Tibial artery (tissue), 4 donors: ENCODE data around the gene KCNIP4.

Experiments
- DNase-seq, 2 donors: peaks; one replicate each; pipeline ENCODE4 v3.0.0-alpha.2; 2019
- H3K27ac ChIP-seq, 2 donors: fragments of 200-600 bp; sonication (generic) in 1 of 2; 1 replicate in 1 of 2; 2 replicates in 1 of 2; pipeline ENCODE4 v1.5.1; 2018 to 2019; ENCODE audit warnings: mild to moderate bottlenecking in 1 of 2
- H3K27me3 ChIP-seq, 2 donors: fragments of 200-600 bp; sonication (generic) in 1 of 2; one replicate each; pipeline versions ENCODE4 v1.5.1 to v1.6.0; 2016 to 2019
- H3K36me3 ChIP-seq, 3 donors: fragments of 200-600 bp; sonication (generic) in 2 of 3; one replicate each; pipeline ENCODE4 v1.5.1; 2016 to 2019; ENCODE audit warnings: mild to moderate bottlenecking in 2 of 3
- H3K4me1 ChIP-seq, 4 donors: fragments of 200-600 bp; sonication (generic) in 2 of 4; 1 replicate in 3 of 4; 2 replicates in 1 of 4; pipeline ENCODE4 v1.5.1; 2016 to 2019
- H3K4me3 ChIP-seq, 2 donors: fragments of 200-600 bp; sonication (generic) in 1 of 2; 1 replicate in 1 of 2; 2 replicates in 1 of 2; pipeline ENCODE4 v1.5.1; 2018 to 2019; ENCODE audit warnings: mild to moderate bottlenecking in 2 of 2
- H3K9me3 ChIP-seq, 3 donors: fragments of 200-600 bp; sonication (generic) in 1 of 3; one replicate each; pipeline ENCODE4 v1.5.1; 2016 to 2019
- intact Hi-C: fragments of 100-400 bp; cut with DNase I; formaldehyde crosslinking; loops from one replicate; pipeline ENCODE4 v1.15.0; 2023; ENCODE audit warnings: low total_unique reads
- TF ChIP-seq, protein P1 (sequence below), 2 experiments: fragments of 200-600 bp in 1 of 2; fragments of 450-650 bp in 1 of 2; IDR thresholded peaks; one replicate each; pipeline ENCODE4 v1.5.1; 2017 to 2019; ENCODE audit warnings: antibody characterized with exemption in 2 of 2, mild to moderate bottlenecking in 1 of 2, moderate library complexity in 1 of 2

KCNIP4 gene

DNA sequence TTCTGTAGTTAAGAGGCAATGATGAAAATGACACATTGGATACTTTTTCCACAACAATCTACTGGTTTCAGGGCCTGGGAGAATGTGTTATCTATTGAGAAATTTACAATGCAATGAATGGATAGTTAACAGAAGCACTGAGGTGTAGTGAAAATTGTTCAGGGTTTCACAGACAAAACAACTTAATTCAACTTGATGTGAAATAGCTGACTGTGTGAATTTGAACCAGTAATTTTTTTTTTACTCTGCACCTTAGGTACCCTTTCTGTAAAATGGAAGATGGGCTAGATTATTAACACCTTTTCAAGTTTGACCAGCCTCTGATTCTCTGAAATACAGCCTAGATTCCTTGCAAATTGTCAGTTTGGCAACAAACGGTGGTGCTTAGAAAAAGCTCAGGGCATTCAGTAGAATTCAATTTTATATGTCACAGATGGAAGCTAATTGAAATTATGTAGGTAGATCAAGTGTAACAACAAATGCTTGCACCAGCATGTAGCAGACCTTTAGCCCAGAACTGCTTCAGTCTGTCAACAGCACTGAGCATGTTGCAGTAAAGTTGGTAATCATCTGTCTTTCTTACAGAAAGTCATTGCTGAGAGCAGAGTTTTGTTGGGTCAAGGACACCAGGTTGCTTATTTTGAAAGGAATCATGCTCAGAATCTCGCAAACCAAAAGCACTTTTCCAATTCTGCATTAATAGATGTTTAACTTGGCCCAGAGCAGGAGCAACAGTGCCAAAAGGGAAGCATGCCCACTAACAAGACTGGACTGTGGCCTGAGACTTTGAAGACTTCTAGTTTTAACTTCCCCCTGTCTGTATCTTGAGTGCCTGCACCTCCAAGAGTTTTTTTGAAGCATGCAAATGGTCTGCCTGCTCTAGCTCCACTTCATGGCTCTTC, 721.7 kb downstream of the KCNIP4 start:
- Histone ChIP-seq H3K36me3 (no peaks in the 10 kb centered on the region), H3K4me1 (no peaks in the 10 kb centered on the region), H3K4me3 (no peak overlapping the region), H3K27me3 (no peaks in the 10 kb centered on the region), H3K9me3 (no peaks in the 10 kb centered on the region), H3K27ac (no peak overlapping the region)
- TF ChIP-seq, protein P1, sequence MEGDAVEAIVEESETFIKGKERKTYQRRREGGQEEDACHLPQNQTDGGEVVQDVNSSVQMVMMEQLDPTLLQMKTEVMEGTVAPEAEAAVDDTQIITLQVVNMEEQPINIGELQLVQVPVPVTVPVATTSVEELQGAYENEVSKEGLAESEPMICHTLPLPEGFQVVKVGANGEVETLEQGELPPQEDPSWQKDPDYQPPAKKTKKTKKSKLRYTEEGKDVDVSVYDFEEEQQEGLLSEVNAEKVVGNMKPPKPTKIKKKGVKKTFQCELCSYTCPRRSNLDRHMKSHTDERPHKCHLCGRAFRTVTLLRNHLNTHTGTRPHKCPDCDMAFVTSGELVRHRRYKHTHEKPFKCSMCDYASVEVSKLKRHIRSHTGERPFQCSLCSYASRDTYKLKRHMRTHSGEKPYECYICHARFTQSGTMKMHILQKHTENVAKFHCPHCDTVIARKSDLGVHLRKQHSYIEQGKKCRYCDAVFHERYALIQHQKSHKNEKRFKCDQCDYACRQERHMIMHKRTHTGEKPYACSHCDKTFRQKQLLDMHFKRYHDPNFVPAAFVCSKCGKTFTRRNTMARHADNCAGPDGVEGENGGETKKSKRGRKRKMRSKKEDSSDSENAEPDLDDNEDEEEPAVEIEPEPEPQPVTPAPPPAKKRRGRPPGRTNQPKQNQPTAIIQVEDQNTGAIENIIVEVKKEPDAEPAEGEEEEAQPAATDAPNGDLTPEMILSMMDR (IDR thresholded peaks at IDR 0.05): no peak
- DNase-seq: no peak
- intact Hi-C loops: no loop called here

DNA sequence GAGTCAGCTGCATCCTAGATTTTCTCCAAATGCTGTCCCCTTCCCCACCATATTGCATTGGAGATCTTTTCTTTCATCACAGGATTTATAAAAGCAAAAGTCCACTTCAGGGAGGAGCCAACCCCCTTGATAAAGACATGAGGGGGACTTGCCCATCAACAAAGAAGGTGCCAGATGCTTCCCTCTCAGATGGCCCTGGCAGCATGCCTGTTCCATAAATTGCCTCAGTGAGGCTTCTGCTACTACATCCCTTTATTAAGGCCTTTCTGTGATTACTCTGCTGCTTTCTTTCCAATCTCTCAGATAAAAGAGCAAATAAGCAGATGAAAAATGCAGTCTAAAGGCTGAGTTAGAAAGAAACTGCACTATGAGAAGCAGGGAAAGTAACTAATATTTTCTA, 736.7 kb downstream of the KCNIP4 start:
- Histone ChIP-seq H3K27me3 (no peaks in the 10 kb centered on the region), H3K36me3 (no peaks in the 10 kb centered on the region), H3K9me3 (no peaks in the 10 kb centered on the region), H3K4me3 (no peak overlapping the region), H3K27ac (no peak overlapping the region), H3K4me1 (no peaks in the 10 kb centered on the region)
- DNase-seq: no peak
- intact Hi-C loops: no loop called here
- TF ChIP-seq, protein P1 (IDR thresholded peaks at IDR 0.05): no peak

DNA sequence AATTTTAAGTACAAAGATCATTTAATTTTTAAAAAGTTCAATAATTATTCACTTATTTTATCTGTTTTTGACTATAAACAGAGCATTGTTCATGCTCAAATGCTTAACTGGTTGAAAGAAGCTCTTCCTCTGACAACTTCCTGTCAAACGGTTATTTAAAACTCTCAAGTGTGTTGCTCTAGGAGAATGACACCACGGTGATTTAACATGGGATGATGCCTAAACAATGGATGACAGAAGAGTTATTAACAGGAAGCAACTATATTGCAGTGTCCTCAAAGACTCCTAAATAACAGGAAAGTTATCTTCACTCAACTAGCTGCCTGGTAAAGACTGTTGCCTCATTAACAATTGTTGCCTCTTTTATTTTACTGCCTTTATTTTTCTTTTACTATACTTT, 738.7 kb downstream of the KCNIP4 start:
- intact Hi-C loops: no loop called here
- H3K4me1 ChIP-seq: no peaks in the 10 kb centered on the region
- H3K4me3 ChIP-seq: no peak overlapping the region
- no peak overlapping the region for H3K27ac ChIP-seq
- DNase-seq: no peak
- TF ChIP-seq, protein P1 (IDR thresholded peaks at IDR 0.05): no peak
- no peaks in the 10 kb centered on the region for H3K27me3 ChIP-seq
- no peaks in the 10 kb centered on the region for H3K9me3 ChIP-seq
- H3K36me3 ChIP-seq: no peaks in the 10 kb centered on the region

DNA sequence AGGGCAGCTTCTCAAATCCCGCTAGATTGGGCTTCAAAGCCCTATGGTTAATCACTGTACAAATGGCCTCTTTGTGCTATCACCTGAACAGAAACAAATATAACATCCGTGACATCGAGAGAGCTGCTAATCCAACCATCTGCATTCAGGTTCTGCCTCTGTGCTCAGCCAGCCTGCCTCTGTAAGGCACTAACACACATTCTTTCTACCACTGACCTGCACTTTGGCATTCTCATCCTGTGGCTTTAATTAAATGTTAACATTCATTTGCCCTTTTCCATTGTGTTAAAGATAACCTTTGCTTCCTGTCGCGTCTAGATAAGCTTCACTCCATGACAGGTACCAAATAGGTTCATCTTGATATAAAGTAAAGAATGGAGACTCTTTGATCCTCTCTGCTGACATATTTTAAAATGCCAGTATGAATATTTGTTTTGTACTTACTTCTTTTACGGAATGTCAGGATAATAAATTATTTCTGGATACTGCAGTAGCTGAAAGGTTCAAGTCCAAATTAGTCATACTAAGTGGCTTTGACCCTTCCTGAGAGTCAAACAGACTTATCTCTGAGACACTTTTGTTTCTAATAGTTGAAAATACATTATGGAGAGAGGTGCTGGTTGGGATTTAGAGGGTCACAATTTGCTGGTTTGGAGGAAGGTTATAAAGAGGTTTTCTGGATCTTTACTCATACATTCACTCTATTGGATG, 742.6 kb downstream of the KCNIP4 start:
- no peaks in the 10 kb centered on the region for H3K36me3 ChIP-seq
- intact Hi-C loops: no loop called here
- H3K27me3 ChIP-seq: no peaks in the 10 kb centered on the region
- no peak overlapping the region for H3K27ac ChIP-seq
- DNase-seq: no peak
- TF ChIP-seq, protein P1 (IDR thresholded peaks at IDR 0.05): no peak
- H3K4me3 ChIP-seq: no peak overlapping the region
- H3K4me1 ChIP-seq: no peaks in the 10 kb centered on the region
- no peaks in the 10 kb centered on the region for H3K9me3 ChIP-seq

DNA sequence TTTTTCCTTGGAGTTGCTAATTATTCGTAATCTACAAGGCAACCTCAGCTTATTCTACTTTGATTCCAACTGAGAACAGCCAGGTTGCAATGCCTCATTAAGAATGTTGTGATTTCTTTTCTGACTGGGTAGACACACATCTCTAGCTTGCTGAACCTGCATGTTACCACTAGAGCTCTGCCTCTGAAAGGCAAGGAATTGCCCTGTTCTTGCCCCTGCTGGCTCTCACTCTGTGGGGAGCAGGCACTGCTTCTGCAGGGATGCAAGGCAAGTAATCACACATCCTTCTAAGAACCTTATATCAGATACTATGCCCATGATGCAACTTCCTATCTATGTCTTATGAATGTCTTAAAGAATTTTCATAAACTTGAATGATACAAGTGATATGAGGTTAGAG, 745.2 kb downstream of the KCNIP4 start:
- H3K9me3 ChIP-seq: no peaks in the 10 kb centered on the region
- no peak overlapping the region for H3K27ac ChIP-seq
- no peak for DNase-seq
- no peaks in the 10 kb centered on the region for H3K4me1 ChIP-seq
- H3K27me3 ChIP-seq: no peaks in the 10 kb centered on the region
- H3K36me3 ChIP-seq: no peaks in the 10 kb centered on the region
- H3K4me3 ChIP-seq: no peak overlapping the region
- intact Hi-C loops: no loop called here
- TF ChIP-seq, protein P1 (IDR thresholded peaks at IDR 0.05): no peak
